Hepatocyte (in vitro differentiated cells): ENCODE results near the gene C15orf61.

Experiments
- CTCF ChIP-seq: fragments of 200-600 bp; sonication (generic); IDR thresholded peaks from 2 replicates; pipeline ENCODE4 v1.5.1; 2016; ENCODE audit warnings: antibody characterized with exemption, mild to moderate bottlenecking; ENCODE audit not compliant: poor library complexity
- EZH2 ChIP-seq: fragments of 200-600 bp; sonication (generic); IDR thresholded peaks from 2 replicates; pipeline ENCODE4 v1.6.1; 2016; ENCODE audit warnings: antibody characterized with exemption, mild to moderate bottlenecking, borderline replicate concordance
- EZH2phosphoT487 ChIP-seq: fragments of 200-600 bp; sonication (generic); IDR thresholded peaks from one replicate; pipeline ENCODE4 v1.6.1; 2018; ENCODE audit warnings: antibody characterized with exemption, mild to moderate bottlenecking, low read depth, moderate library complexity; ENCODE audit not compliant: unreplicated experiment, severe bottlenecking

DNA sequence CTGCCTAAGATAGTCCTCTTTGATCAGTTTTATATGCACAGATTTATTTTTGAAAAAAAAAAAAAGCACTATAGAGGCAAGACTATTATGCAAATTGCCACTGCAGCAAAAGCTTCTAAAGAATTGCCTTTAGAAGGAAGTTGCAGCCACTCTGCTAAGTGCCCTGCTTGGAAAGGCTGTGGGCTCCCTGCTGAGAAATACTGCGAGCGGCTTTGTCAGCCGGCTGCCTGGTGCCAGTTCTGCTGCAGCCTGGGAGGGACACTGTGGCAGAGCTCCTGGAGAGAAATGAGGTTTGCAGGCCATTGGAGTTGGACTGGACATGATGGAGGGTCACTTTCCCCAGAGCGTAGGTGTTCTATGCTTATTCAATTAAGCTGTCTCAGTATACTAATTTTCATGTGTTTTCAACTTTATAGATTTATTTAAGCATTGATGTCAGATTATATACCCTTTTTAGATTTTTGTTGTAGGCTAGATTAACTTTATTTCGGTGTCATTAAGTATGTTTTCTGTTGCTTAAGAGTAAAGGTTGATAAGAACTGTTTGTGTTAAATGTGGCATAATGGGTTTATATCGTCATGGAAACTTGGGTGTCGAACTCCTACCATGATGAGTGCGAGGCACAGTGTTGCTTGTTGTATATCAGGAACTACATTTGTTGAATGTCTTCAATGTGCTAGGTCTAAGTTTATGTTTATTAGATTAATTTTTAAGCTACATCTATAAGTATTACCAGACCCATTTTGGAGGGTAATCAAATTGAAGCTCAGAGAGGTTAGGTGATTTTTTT, 28.1 kb downstream of the C15orf61 start:
- TF ChIP-seq CTCF (no peak), EZH2phosphoT487 (no peak), EZH2 (no peak)
